ENCODE results near the gene NDUFA13.

- TF ChIP-seq CTCF (IDR thresholded peaks at IDR 0.05) (no peak), POLR2A (IDR thresholded peaks at IDR 0.05) (no peak)
These were observed 14.2 kb upstream of the NDUFA13 start for GRCh38 chr19:19501798-19502197.

Measured in heart left ventricle (tissue), 13 donors.